ENCODE results near the gene BPGM.
"Not testable (repeated sequence)": the region's sequence is repeated elsewhere in the genome, so short reads cannot be mapped to it uniquely, and the experiment has no call there.

BPGM gene

GRCh38 chr7:134639061-134639460, 7.6 kb upstream of the BPGM start:
- Histone ChIP-seq H3K4me2 (no peak overlapping the region), H3K4me3 (no peak overlapping the region), H3K36me3 (no peaks in the 10 kb centered on the region), H3K9me3 (replicated peaks in 1 of 11) (peaks cover 9 to 14% (median 12%) of the 10 kb centered on the region in 11 experiments; a peak in 20 of 22 replicates), H4K20me1 (no peaks in the 10 kb centered on the region), H3K4me1 (peaks cover 0 to 2% (median 0%) of the 10 kb centered on the region in 10 experiments; a peak in 3 of 20 replicates), H3K27me3 (no peaks in the 10 kb centered on the region), H3K27ac (no peak overlapping the region), H3K9ac (no peak overlapping the region)
- TF ChIP-seq Cebpa-rat (IDR thresholded peaks at IDR 0.05), result no peak

- Histone ChIP-seq H3K4me1 (peaks cover 0 to 3% (median 0%) of the 10 kb centered on the region in 10 experiments; a peak in 1 of 20 replicates), H3K4me3 (no peak overlapping the region), H4K20me1 (no peaks in the 10 kb centered on the region), H3K27me3 (no peaks in the 10 kb centered on the region), H3K9me3 (replicated peaks in 1 of 11) (peaks cover 9 to 14% (median 12%) of the 10 kb centered on the region in 11 experiments; a peak in 20 of 22 replicates), H3K4me2 (no peak overlapping the region), H3K36me3 (no peaks in the 10 kb centered on the region), H3K27ac (no peak overlapping the region), H3K9ac (no peak overlapping the region)
- no peak for TF ChIP-seq Cebpa-rat (IDR thresholded peaks at IDR 0.05)
Measured at GRCh38 chr7:134639683-134640279, 6.9 kb upstream of the BPGM start.

DNA sequence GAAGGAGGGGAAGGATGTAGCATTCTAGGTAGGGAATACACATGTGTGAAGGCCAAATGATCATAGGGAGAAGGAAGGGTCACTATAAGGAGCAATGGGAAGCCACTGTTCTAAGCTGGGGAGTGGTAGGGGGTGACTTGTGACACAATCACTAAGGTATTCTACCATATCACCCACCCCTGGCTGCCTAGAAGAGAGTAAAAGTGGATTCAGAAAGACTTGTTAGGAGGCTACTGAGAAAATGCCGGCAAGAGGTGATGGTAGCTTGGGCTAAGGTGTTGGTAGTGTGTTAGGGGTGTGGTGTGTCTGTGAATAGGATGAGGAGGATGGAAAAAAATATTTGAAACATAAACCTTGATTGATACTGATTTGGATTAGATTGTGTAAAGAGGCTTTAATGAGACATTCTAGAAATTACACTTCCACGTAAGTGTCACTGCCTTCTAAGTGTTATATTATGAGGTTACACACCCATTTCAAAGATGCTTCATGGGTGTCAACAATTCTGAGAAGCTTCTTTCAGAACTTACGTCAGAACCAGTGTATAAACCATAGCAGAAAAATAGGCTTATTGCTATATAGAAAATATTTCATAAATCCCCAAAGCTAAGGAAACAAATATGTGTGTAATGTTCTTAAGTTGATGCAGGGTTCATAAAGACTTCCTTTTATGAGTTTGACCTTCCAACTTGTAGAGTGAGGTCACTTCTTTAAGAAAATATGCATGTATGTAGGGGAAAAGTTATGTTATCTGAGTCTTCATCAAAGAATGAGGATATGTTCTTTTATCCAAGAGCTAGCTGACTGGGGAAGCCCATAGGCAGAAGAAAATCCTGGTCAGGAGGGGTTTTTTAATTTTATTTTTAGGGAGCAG, 5.6 kb upstream of the BPGM start:
- H3K27me3 ChIP-seq, result no peaks in the 10 kb centered on the region
- peaks cover 9 to 14% (median 12%) of the 10 kb centered on the region in 11 experiments; a peak in 20 of 22 replicates for H3K9me3 ChIP-seq (replicated peaks in 1 of 11)
- H3K4me2 ChIP-seq, result no peak overlapping the region
- H3K4me1 ChIP-seq, result peaks cover 9 to 14% (median 10%) of the 10 kb centered on the region in 10 experiments; a peak in 19 of 20 replicates
- H3K27ac ChIP-seq, result no peak overlapping the region
- H4K20me1 ChIP-seq, result no peaks in the 10 kb centered on the region
- H3K9ac ChIP-seq, result no peak overlapping the region
- no peak overlapping the region for H3K4me3 ChIP-seq
- TF ChIP-seq Cebpa-rat (IDR thresholded peaks at IDR 0.05), result no peak
- H3K36me3 ChIP-seq, result no peaks in the 10 kb centered on the region

DNA sequence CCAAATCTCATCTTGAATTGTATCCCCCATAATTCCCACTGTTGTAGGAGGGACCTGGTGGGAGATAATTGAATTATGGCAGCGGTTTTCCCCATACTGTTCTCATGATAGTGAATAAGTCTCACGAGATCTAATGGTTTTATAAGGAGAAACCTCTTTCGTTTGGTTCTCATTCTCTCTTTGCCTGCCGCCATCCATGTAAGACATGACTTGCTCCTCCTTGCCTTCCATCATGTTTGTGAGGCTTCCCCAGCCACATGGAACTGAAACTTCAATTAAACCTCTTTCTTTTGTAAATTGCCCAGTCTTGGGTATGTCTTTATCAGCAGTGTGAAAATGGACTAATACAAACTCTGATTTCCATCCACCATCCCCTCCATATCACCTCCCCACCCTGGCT, 4.7 kb upstream of the BPGM start:
- H3K9ac ChIP-seq, H3K4me2 ChIP-seq, H4K20me1 ChIP-seq, H3K27ac ChIP-seq, H3K4me3 ChIP-seq, H3K27me3 ChIP-seq, H3K36me3 ChIP-seq: not testable (repeated sequence)
- H3K4me1 ChIP-seq, result peaks cover 9 to 14% (median 10%) of the 10 kb centered on the region in 10 experiments; a peak in 19 of 20 replicates
- H3K9me3 ChIP-seq (replicated peaks in 1 of 11), result peaks cover 9 to 14% (median 12%) of the 10 kb centered on the region in 11 experiments; a peak in 20 of 22 replicates

DNA sequence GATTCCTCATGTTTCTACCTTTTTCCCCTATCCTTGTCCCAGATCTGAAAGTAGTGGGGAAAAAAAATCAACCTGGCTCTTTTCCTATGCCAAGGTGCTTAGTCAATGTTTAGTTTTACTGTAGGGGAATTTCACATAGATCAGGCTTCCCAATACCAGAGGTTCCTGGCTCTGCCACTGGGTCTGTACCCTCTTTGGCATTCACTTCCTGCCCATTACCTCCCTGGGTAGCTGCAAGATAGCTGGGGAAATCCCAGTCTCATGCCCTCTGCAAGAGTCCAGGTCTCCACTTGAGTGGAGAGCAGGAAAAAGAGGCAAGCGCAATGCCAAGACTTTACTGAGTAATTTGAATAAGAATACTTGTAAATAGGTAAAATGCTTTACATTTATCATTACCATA, 3.5 kb upstream of the BPGM start:
- no peak overlapping the region for H3K27ac ChIP-seq
- H3K27me3 ChIP-seq, result no peaks in the 10 kb centered on the region
- no peaks in the 10 kb centered on the region for H3K36me3 ChIP-seq
- no peak overlapping the region for H3K4me3 ChIP-seq
- no peaks in the 10 kb centered on the region for H4K20me1 ChIP-seq
- no peak overlapping the region for H3K9ac ChIP-seq
- peaks cover 9 to 14% (median 12%) of the 10 kb centered on the region in 11 experiments; a peak in 20 of 22 replicates for H3K9me3 ChIP-seq (replicated peaks in 1 of 11)
- no peak for TF ChIP-seq Cebpa-rat (IDR thresholded peaks at IDR 0.05)
- H3K4me1 ChIP-seq, result peaks cover 15 to 21% (median 18%) of the 10 kb centered on the region in 10 experiments
- no peak overlapping the region for H3K4me2 ChIP-seq

DNA sequence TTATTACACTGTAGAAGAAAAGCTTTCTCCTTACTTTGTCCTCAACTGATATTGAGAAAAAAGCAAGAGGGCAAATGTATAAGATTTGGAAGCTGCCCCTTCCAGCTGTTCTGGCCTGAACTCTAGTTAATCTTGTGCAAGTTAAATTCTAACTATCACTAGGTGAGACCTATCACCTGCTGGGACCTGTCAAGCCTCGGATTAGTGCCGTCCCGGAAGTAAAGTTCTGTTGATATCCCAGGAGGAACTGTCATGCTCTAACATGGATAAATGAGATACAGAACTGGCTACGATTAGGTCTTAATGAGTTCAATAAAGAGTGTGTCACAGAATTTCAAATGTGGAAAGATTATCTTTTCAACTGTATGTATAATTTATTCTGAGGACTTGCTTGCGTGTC, 1.2 kb upstream of the BPGM start:
- Histone ChIP-seq H3K9me3 (replicated peaks in 1 of 11) (peaks cover 9 to 14% (median 12%) of the 10 kb centered on the region in 11 experiments; a peak in 20 of 22 replicates), H3K4me3 (peak overlapping the region; percentile 66 to 80 (median 73)), H3K27ac (peak overlapping the region; percentile 65 to 87 (median 81); a peak in 20 of 22 replicates), H4K20me1 (no peaks in the 10 kb centered on the region), H3K4me2 (peak overlapping the region; percentile 80 to 95 (median 88)), H3K27me3 (no peaks in the 10 kb centered on the region), H3K9ac (peak overlapping the region; percentile 76 to 88 (median 83)), H3K36me3 (no peaks in the 10 kb centered on the region), H3K4me1 (peaks cover 24 to 42% (median 33%) of the 10 kb centered on the region in 10 experiments)
- TF ChIP-seq Cebpa-rat (IDR thresholded peaks at IDR 0.05), result no peak

GRCh38 chr7:134645935-134646334, 718 bp upstream of the BPGM start:
- peak overlapping the region; percentile 80 to 95 (median 88) for H3K4me2 ChIP-seq
- H4K20me1 ChIP-seq, result no peaks in the 10 kb centered on the region
- H3K27ac ChIP-seq, result peak overlapping the region; percentile 65 to 87 (median 81)

DNA sequence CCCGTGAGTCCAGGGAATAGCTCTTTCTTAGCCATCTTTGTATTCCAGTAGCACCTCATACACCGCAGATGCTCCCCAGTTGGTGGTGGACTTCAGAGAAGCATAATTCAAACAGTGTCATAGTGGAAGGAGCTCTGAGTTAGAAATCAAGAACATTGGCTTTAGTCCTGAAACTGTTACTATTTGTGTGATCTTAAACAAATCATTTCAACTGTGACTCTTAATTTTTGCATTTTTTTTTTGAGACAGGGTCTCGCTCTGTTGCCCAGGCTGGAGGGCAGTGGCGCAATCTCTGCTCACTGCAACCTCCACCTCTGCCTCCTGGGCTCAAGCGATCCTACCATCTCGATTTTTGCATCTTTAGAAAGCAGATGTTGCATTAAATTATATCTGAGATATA, 1.8 kb downstream of the BPGM start:
- H4K20me1 ChIP-seq, result no peaks in the 10 kb centered on the region
- H3K4me1 ChIP-seq, result peaks cover 33 to 55% (median 45%) of the 10 kb centered on the region in 10 experiments
- H3K4me2 ChIP-seq, result peak overlapping the region; percentile 74 to 89 (median 82); a peak in 21 of 22 replicates
- H3K27me3 ChIP-seq, result no peaks in the 10 kb centered on the region
- H3K9me3 ChIP-seq (replicated peaks in 1 of 11), result no peaks in the 10 kb centered on the region
- H3K9ac ChIP-seq, result 0 out of 22 replicates have a peak overlapping the region, but pooled peaks of 1 of the 11 experiments have one; percentile 81
- no peaks in the 10 kb centered on the region for H3K36me3 ChIP-seq
- 0 out of 22 replicates have a peak overlapping the region, but pooled peaks of 1 of the 11 experiments have one; percentile 69 for H3K27ac ChIP-seq
- peak overlapping the region in 1 of 10 experiments; percentile 74; a peak in 2 of 20 replicates for H3K4me3 ChIP-seq
- peak in 1 of 11 experiments; percentile 49; a peak in 1 of 22 replicates for TF ChIP-seq Cebpa-rat (IDR thresholded peaks at IDR 0.05)

More at GRCh38 chr7:134645935-134646334, 718 bp upstream of the BPGM start:
- no peak for TF ChIP-seq Cebpa-rat (IDR thresholded peaks at IDR 0.05)
- peak overlapping the region; percentile 76 to 88 (median 83) for H3K9ac ChIP-seq
- peaks cover 9 to 14% (median 12%) of the 10 kb centered on the region in 11 experiments; a peak in 20 of 22 replicates for H3K9me3 ChIP-seq (replicated peaks in 1 of 11)
- H3K36me3 ChIP-seq, result no peaks in the 10 kb centered on the region
- no peaks in the 10 kb centered on the region for H3K27me3 ChIP-seq
- peak overlapping the region; percentile 66 to 80 (median 73) for H3K4me3 ChIP-seq
- peaks cover 28 to 47% (median 38%) of the 10 kb centered on the region in 10 experiments for H3K4me1 ChIP-seq
